Parathyroid adenoma (tissue), 2 donors: ENCODE results near the gene ARSD.

Experiments used
- H2AFZ ChIP-seq: fragments of 300-600 bp; sonication (generic); one replicate; pipeline ENCODE4 v1.7.0; 2017; ENCODE audit warnings: antibody characterized with exemption, mild to moderate bottlenecking
- H3K27ac ChIP-seq: fragments of 300-600 bp; sonication (generic); one replicate; pipeline ENCODE4 v1.7.0; 2017
- H3K27me3 ChIP-seq: fragments of 300-600 bp; sonication (generic); one replicate; pipeline ENCODE4 v1.7.0; 2017; ENCODE audit warnings: low read length; ENCODE audit not compliant: control insufficient read depth, insufficient read depth
- H3K36me3 ChIP-seq: fragments of 300-600 bp; sonication (generic); one replicate; pipeline ENCODE4 v1.7.0; 2017; ENCODE audit warnings: low read length; ENCODE audit not compliant: control insufficient read depth, insufficient read depth
- H3K4me1 ChIP-seq: fragments of 300-600 bp; sonication (generic); one replicate; pipeline ENCODE4 v1.7.0; 2017; ENCODE audit warnings: control low read depth
- H3K4me2 ChIP-seq: fragments of 300-600 bp; sonication (generic); one replicate; pipeline ENCODE4 v1.7.0; 2017; ENCODE audit warnings: low read length
- H3K4me3 ChIP-seq: fragments of 300-600 bp; sonication (generic); one replicate; pipeline ENCODE4 v1.7.0; 2017; ENCODE audit warnings: low read depth, low read length
- H3K79me2 ChIP-seq: fragments of 300-600 bp; sonication (generic); one replicate; pipeline ENCODE4 v1.7.0; 2017; ENCODE audit warnings: control low read depth
- H3K9ac ChIP-seq: fragments of 300-600 bp; sonication (generic); one replicate; pipeline ENCODE4 v1.7.0; 2017; ENCODE audit warnings: mild to moderate bottlenecking
- H3K9me3 ChIP-seq: fragments of 300-600 bp; sonication (generic); one replicate; pipeline ENCODE4 v1.7.0; 2017; ENCODE audit warnings: low read length; ENCODE audit not compliant: control insufficient read depth
- TF ChIP-seq, protein P1 (sequence below): fragments of 300-600 bp; sonication (generic); IDR thresholded peaks from one replicate; pipeline ENCODE4 v1.7.0; 2017; ENCODE audit warnings: antibody characterized with exemption, mild to moderate bottlenecking
- donor health status: primary hyperparathyroidism.

Gene ARSD

DNA sequence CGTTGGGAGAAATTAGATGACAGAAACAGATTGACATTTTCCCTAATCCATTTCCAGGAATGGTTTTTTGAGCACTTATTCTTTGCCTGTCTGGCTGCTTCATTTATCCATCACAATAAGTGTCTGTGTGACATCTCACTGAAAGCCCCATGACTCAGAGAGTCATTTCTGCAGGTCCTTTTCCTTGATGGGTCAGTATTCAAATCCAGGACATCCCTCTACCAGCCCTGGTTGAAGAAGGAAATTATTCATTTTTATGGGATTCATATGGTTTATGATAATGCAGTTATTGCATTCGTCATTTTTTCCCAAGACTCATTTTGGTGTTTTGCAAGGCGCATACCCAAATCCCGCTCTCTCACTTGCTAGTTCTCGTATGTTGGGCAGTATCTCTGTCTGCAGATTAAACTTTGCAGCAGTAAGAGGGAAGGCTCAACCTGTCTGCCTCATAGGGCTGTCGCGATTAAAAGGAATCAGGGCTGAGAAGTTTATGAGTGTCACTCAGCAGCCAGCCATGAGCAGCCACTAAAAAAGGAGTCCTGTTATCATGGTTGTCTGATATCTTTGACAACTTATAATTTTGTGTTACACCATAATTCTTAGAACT, 56.4 kb downstream of the ARSD start:
- TF ChIP-seq, protein P1, sequence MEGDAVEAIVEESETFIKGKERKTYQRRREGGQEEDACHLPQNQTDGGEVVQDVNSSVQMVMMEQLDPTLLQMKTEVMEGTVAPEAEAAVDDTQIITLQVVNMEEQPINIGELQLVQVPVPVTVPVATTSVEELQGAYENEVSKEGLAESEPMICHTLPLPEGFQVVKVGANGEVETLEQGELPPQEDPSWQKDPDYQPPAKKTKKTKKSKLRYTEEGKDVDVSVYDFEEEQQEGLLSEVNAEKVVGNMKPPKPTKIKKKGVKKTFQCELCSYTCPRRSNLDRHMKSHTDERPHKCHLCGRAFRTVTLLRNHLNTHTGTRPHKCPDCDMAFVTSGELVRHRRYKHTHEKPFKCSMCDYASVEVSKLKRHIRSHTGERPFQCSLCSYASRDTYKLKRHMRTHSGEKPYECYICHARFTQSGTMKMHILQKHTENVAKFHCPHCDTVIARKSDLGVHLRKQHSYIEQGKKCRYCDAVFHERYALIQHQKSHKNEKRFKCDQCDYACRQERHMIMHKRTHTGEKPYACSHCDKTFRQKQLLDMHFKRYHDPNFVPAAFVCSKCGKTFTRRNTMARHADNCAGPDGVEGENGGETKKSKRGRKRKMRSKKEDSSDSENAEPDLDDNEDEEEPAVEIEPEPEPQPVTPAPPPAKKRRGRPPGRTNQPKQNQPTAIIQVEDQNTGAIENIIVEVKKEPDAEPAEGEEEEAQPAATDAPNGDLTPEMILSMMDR = no peak
- H3K27me3 ChIP-seq = no peaks in the 10 kb centered on the region
- H3K4me3 ChIP-seq = no peak overlapping the region

DNA sequence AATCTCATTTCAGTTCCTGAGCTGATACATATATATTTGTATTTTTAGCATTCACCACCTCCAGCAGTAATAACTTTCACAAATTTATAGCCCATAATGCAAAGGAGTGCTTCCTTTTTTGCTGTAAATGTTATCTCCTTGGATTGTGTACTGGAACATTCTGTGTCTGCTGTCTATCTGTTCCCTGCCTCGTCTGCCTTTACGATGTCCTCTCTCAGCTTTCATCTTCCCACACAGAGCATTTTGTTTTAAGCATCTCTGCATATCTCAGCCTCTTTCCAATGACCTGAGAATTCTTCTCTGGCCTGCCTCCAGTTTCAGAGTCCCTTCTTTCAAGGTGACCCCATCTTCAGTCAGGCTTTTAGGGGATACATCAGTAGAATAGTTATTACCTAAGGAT, 57.3 kb downstream of the ARSD start:
- Histone ChIP-seq H3K4me1 (no peaks in the 10 kb centered on the region), H3K27ac (no peak overlapping the region), H2AFZ (no peak overlapping the region), H3K4me3 (no peak overlapping the region), H3K36me3 (no peaks in the 10 kb centered on the region), H3K27me3 (no peaks in the 10 kb centered on the region), H3K79me2 (no peaks in the 10 kb centered on the region), H3K9ac (no peak overlapping the region), H3K9me3 (no peaks in the 10 kb centered on the region), H3K4me2 (no peak overlapping the region)
- TF ChIP-seq, protein P1 = no peak

More for the DNA sequence above, 56.4 kb downstream of the ARSD start:
- Histone ChIP-seq H3K9me3 (no peaks in the 10 kb centered on the region), H3K36me3 (no peaks in the 10 kb centered on the region), H3K27ac (no peak overlapping the region), H3K4me2 (no peak overlapping the region), H3K4me1 (no peaks in the 10 kb centered on the region), H3K79me2 (no peaks in the 10 kb centered on the region), H3K9ac (no peak overlapping the region), H2AFZ (no peak overlapping the region)

DNA sequence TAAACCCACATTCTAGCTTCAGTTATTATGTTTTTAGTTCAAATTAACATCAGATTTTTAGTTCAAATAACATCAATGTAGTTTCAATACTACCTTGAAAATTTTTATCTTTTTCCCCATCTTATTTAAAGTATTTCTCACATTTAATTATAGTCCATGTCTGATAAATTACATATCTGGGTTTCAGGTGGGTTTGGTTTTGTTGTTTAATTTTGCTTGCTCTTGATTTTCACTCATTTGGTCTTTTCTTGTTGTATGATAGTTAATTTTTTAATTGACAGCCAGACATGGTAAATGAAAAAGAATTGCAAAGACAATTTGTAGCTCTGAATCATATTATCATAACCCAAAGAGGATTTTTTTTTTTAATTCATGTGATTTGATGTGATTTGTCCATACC, 58.5 kb downstream of the ARSD start:
- Histone ChIP-seq H3K27me3 (no peaks in the 10 kb centered on the region), H3K4me3 (no peak overlapping the region)

DNA sequence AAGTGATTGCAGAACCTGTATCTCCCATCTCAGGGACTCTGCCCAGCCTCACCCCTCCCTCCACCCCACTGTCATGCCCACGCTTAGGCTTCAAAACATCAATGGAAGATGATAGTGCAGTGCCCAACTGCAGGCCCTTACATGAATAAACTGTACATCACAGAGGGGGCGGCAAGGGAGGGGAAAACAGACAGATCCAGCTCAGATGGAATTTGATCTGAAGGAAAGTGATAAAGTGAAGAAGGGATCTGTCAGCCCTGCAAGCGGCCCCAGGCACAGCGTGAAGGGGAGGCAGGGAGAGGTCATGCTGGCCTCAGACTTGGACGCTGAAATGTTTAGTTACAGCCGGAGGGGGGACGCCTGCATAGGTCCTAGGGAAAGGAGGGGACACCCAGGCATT, 61.9 kb downstream of the ARSD start:
- TF ChIP-seq, protein P1 = no peak
- no peaks in the 10 kb centered on the region for H3K27me3 ChIP-seq
- H3K4me2 ChIP-seq = no peak overlapping the region
- H3K27ac ChIP-seq = no peak overlapping the region
- no peak overlapping the region for H3K4me3 ChIP-seq
- no peaks in the 10 kb centered on the region for H3K9me3 ChIP-seq
- H3K4me1 ChIP-seq = no peaks in the 10 kb centered on the region
- no peaks in the 10 kb centered on the region for H3K36me3 ChIP-seq
- H3K79me2 ChIP-seq = no peaks in the 10 kb centered on the region
- no peak overlapping the region for H3K9ac ChIP-seq
- H2AFZ ChIP-seq = no peak overlapping the region

More for the DNA sequence above, 58.5 kb downstream of the ARSD start:
- Histone ChIP-seq H3K36me3 (no peaks in the 10 kb centered on the region), H3K27ac (no peak overlapping the region), H3K4me1 (no peaks in the 10 kb centered on the region), H3K9me3 (no peaks in the 10 kb centered on the region), H3K4me2 (no peak overlapping the region), H3K9ac (no peak overlapping the region), H2AFZ (no peak overlapping the region), H3K79me2 (no peaks in the 10 kb centered on the region)
- TF ChIP-seq, protein P1 = no peak

DNA sequence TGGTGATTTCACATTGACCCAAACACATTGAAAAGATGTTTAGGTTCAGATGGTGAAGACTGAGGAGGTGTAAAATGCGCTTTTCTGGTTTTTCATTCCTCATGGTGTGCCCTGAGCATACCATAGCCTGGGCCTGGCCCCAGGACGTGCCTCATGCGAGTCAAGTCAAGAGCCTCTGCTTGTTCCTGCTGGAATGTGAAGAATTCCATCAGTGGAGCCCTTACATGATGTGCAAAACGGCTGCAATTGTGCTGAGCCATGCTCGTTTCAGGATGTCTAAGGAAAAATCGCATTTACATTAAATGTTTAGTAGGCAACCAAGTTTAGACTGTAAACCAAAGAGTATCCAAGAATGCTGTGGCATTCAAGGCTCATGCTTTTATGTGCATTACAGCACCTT, 65.5 kb downstream of the ARSD start:
- no peak overlapping the region for H2AFZ ChIP-seq
- H3K4me3 ChIP-seq = no peak overlapping the region
- H3K4me2 ChIP-seq = no peak overlapping the region
- H3K4me1 ChIP-seq = no peaks in the 10 kb centered on the region
- H3K9ac ChIP-seq = no peak overlapping the region
- no peaks in the 10 kb centered on the region for H3K27me3 ChIP-seq
- no peaks in the 10 kb centered on the region for H3K79me2 ChIP-seq
- H3K36me3 ChIP-seq = no peaks in the 10 kb centered on the region
- no peaks in the 10 kb centered on the region for H3K9me3 ChIP-seq
- no peak overlapping the region for H3K27ac ChIP-seq
- TF ChIP-seq, protein P1 = no peak
